ENCODE results near the gene HERC3. TPM values are rescaled to one million over a fixed set of nuclear protein-coding genes. Genes with fewer than 3 reads are reported as not detected.

The HERC3 gene
- total and polyA plus RNA-seq, 2 of the 13 experiments (the other 11 are each of a cell fraction or from before 2014, with no cell fraction given), result 3.8 to 6.2 TPM

GRCh38 chr4:88591787-88592599 lies at the start of gene HERC3 (continued):
- TF ChIP-seq, protein P1, sequence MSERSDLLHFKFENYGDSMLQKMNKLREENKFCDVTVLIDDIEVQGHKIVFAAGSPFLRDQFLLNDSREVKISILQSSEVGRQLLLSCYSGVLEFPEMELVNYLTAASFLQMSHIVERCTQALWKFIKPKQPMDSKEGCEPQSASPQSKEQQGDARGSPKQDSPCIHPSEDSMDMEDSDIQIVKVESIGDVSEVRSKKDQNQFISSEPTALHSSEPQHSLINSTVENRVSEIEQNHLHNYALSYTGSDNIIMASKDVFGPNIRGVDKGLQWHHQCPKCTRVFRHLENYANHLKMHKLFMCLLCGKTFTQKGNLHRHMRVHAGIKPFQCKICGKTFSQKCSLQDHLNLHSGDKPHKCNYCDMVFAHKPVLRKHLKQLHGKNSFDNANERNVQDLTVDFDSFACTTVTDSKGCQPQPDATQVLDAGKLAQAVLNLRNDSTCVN (CRISPR knock-in tag; IDR thresholded peaks at IDR 0.05; ENCODE audit: borderline replicate concordance), result 0 out of 2 replicates have a peak, but pooled peaks have one; percentile 26
- TF ChIP-seq, protein P2, sequence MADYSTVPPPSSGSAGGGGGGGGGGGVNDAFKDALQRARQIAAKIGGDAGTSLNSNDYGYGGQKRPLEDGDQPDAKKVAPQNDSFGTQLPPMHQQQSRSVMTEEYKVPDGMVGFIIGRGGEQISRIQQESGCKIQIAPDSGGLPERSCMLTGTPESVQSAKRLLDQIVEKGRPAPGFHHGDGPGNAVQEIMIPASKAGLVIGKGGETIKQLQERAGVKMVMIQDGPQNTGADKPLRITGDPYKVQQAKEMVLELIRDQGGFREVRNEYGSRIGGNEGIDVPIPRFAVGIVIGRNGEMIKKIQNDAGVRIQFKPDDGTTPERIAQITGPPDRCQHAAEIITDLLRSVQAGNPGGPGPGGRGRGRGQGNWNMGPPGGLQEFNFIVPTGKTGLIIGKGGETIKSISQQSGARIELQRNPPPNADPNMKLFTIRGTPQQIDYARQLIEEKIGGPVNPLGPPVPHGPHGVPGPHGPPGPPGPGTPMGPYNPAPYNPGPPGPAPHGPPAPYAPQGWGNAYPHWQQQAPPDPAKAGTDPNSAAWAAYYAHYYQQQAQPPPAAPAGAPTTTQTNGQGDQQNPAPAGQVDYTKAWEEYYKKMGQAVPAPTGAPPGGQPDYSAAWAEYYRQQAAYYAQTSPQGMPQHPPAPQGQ (CRISPR knock-in tag; IDR thresholded peaks at IDR 0.05; ENCODE audit: borderline replicate concordance), result no peak
- no peak for TF ChIP-seq HES4 (CRISPR knock-in tag; IDR thresholded peaks at IDR 0.05; ENCODE audit: borderline replicate concordance)
- TF ChIP-seq ZFP37 (CRISPR knock-in tag; IDR thresholded peaks at IDR 0.05; ENCODE audit: borderline replicate concordance), result no peak
- TF ChIP-seq CAMTA2 (CRISPR knock-in tag; IDR thresholded peaks at IDR 0.05; ENCODE audit: borderline replicate concordance), result no peak
- no peak for TF ChIP-seq MTA1 (CRISPR knock-in tag; IDR thresholded peaks at IDR 0.05; ENCODE audit: borderline replicate concordance)
- no peak for TF ChIP-seq HNF4A (CRISPR knock-in tag; IDR thresholded peaks at IDR 0.05)
- TF ChIP-seq ZNF788 (CRISPR knock-in tag; IDR thresholded peaks at IDR 0.05; ENCODE audit: borderline replicate concordance), result no peak
- TF ChIP-seq ZNF841 (CRISPR knock-in tag; IDR thresholded peaks at IDR 0.05; ENCODE audit: borderline replicate concordance), result no peak; the same call in 1 of the 2 replicates
- TF ChIP-seq ZNF282 (IDR thresholded peaks at IDR 0.05; ENCODE audit: partially characterized antibody), result no peak
- TF ChIP-seq ZNF563 (CRISPR knock-in tag; IDR thresholded peaks at IDR 0.05), result no peak
- TF ChIP-seq ZNF724P (CRISPR knock-in tag; IDR thresholded peaks at IDR 0.05; ENCODE audit: borderline replicate concordance), result peak; percentile 49; the same call in 1 of the 2 replicates
- TF ChIP-seq DBP (CRISPR knock-in tag; IDR thresholded peaks at IDR 0.05; ENCODE audit: not compliant biosample characterization), result no peak
- TF ChIP-seq GFI1 (CRISPR knock-in tag; IDR thresholded peaks at IDR 0.05; ENCODE audit: borderline replicate concordance), result no peak; the same call in 1 of the 2 replicates
- TF ChIP-seq IRF2 (CRISPR knock-in tag; IDR thresholded peaks at IDR 0.05), result peak; percentile 47; the same call in 1 of the 2 replicates
- no peak for TF ChIP-seq ZNF264 (CRISPR knock-in tag; IDR thresholded peaks at IDR 0.05)
- TF ChIP-seq ZNF10 (CRISPR knock-in tag; IDR thresholded peaks at IDR 0.05; ENCODE audit: borderline replicate concordance, low read depth), result no peak
- 0 out of 2 replicates have a peak, but pooled peaks have one; percentile 19 for TF ChIP-seq GZF1 (CRISPR knock-in tag; IDR thresholded peaks at IDR 0.05)
- no peak for TF ChIP-seq ZNF549 (CRISPR knock-in tag; IDR thresholded peaks at IDR 0.05)
- no peak for TF ChIP-seq ZNF121 (CRISPR knock-in tag; IDR thresholded peaks at IDR 0.05)
- no peak for TF ChIP-seq ZMYM4 (CRISPR knock-in tag; IDR thresholded peaks at IDR 0.05)
- no peak for TF ChIP-seq TOE1 (CRISPR knock-in tag; IDR thresholded peaks at IDR 0.05)
- TF ChIP-seq MXD1 (CRISPR knock-in tag; IDR thresholded peaks at IDR 0.05), result no peak; the same call in 1 of the 2 replicates
- peak; percentile 20; the same call in 1 of the 2 replicates for TF ChIP-seq SIN3A (IDR thresholded peaks at IDR 0.05; ENCODE audit: borderline replicate concordance, low read depth, low read length)
- no peak for TF ChIP-seq SMC3 (IDR thresholded peaks at IDR 0.05; ENCODE audit: low read length)
